ENCODE data around the gene RNF121. TPM values are rescaled to one million over a fixed set of nuclear protein-coding genes. Genes with fewer than 3 reads are reported as not detected.
A peak's percentile ranks its signal among the peaks of the same experiment; 100 is the strongest.

RNF121 gene
- polyA plus RNA-seq, 3 donors = 46.4 to 46.8 (median 46.4) TPM

- no peak for DNase-seq (ENCODE audit: low read depth in 3 of 3, low spot score in 2 of 3)
These were observed 4.5 kb downstream of the RNF121 start for GRCh38 chr11:71933141-71933933.

GRCh38 chr11:71934213-71934612 is 5.4 kb downstream of the RNF121 start:
- DNase-seq (ENCODE audit: low read depth in 3 of 3, low spot score in 2 of 3) = no peak

DNA sequence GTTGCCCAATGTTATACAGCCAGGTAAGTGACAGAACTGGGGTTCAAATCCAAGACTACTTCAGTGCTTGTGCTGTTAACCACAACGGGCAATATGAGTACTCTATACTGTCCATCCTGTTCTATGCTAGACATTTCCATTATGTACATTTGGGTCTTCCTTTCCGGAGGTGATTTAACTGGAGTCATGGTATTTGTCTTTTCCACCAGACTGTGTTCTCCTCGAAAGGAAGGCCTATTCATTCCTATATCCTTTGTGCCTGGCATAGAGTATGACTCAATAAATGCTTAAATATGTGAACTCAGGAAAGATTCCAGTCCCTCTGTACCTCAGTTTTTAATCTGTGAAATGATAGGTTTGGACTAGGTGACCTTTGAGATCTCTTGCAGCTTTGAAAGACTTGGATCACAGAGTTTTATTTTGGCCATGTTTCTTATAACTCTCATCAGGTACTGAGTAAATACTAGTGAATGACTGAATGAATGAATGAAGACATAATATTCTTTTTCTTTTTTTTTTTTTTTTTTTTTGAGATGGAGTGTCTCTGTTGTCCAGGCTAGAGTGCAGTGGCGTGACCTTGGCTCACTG is 6.6 kb downstream of the RNF121 start:
- no peak for DNase-seq (ENCODE audit: low read depth in 3 of 3, low spot score in 2 of 3)

DNA sequence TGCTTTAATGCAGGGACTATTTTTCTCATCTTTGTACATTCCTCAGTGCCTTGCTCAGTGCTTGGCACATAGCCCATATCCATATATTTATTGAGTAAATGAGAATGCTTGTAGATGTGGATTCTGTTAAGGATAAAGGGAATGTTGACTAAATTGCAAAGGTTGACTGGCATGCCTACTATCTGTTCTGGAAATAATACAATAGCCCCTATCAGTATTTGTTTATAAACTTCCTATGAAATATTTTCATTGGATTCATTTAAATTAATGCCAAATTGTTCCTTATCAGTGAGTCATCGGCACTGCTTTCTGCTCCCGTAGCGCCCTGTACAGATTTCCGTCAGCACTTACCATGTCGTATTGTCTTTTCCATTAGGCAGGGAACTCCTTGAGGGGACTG is 8.0 kb downstream of the RNF121 start:
- DNase-seq (ENCODE audit: low read depth in 3 of 3, low spot score in 2 of 3) = no peak

GRCh38 chr11:71937826-71938225 is 9.0 kb downstream of the RNF121 start:
- no peak for DNase-seq (ENCODE audit: low read depth in 3 of 3, low spot score in 2 of 3)

- no peak for DNase-seq (ENCODE audit: low read depth in 3 of 3, low spot score in 2 of 3)
These were observed 11.8 kb downstream of the RNF121 start for GRCh38 chr11:71940561-71941219.

GRCh38 chr11:71946144-71946571 is 17.3 kb downstream of the RNF121 start:
- no peak for DNase-seq (ENCODE audit: low read depth in 3 of 3, low spot score in 2 of 3)

DNA sequence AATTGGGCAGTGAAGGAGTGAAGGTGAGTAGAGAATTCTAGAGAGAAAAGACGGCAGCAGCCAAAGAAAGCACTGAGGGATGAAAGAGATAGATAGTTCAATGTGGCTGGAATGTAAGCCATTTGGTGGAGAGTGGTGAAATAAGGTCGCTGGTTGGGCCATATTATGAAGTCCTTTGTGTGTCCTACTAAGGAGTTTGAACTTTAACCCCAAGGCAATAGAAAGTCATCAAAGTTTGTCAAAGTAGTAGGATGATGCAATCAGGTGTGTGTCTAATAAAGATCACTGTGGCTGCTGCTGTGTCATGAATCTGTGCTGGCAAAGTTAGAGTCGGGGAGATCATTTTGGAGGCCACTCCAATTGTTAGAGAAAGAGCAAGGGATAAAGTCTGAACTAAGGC is 18.7 kb downstream of the RNF121 start:
- DNase-seq (ENCODE audit: low read depth in 3 of 3, low spot score in 2 of 3) = no peak

DNA sequence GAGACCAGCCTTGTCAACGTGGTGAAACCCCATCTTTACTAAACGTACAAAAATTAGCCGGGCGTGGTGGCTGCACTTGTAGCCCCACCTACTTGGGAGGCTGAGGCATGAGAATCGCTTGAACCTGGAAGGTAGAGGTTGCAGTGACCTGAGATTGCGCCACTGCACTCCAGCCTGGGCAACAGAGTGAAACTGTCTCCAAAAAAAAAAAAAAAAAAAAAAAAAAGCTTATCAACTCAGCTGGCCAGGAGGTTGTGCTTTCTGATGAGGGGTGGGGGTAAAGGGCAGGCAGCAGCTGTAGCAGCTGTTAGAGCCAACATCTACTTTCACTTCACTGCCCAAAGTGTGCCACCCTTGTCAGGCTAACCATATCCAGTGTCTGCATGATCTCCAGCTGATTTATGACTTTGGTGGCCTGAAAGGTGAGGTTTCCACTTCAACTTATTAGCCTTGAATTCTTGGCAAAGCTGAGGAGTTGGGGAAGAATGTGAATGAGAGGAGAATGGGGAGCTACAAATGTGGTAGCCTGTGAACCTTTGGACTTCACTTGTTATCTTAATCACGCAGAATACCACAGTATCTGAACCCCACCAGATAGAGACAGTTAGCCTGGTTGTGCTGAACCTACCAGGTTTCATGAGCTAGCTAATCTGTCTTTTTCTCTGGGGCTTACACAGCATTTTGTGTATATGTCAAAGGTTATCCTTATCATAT is 19.6 kb downstream of the RNF121 start:
- peak in 2 of 3 donors; percentile 40 to 54 for DNase-seq (ENCODE audit: low read depth in 3 of 3, low spot score in 2 of 3)

DNA sequence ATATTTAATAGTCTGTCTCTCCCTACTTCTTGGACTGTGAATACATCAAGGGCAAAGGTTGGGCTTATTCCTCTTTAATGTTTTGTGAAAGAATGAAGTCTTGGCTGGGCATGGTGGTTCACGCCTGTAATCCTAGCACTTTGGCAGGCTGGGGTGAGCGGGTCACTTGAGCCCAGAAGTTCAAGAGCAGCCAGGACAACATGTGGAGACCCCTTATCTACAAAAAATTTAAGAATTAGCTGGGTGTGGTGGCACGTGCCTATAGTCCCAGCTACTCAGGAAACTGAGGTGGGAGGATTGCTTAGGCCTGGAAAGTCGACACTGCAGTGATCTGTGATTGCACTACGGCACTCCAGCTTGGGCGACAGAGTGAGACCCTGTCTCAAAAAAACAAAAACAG is 20.2 kb downstream of the RNF121 start:
- no peak for DNase-seq (ENCODE audit: low read depth in 3 of 3, low spot score in 2 of 3)

DNA sequence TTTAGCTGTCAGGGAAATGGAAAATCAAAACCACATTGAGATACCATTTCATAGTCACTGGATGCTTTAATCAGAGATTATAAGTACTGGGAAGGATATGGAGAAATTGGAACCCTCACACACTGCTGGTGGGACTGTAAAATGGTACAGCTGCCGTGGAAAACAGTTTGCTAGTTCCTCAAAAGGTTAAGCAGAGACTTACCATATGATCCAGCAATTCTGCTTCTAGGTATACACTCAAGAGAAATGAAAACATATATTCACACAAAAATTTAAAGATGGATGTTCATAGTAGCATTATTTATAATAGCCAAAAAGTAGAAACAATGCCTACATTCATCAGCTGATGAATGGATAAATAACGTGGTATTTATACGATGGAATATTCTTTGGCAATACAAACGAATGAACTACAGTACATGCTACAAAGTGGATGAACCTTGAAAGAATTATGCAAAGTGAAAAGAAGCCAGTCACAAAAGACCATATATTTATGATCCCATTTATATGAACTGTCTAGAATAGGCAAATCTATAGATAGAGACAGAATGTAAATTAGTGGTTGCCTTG is 23.0 kb downstream of the RNF121 start:
- DNase-seq (ENCODE audit: low read depth in 3 of 3, low spot score in 2 of 3) = no peak

- DNase-seq (ENCODE audit: low read depth in 3 of 3, low spot score in 2 of 3) = no peak
These were observed 27.1 kb downstream of the RNF121 start for GRCh38 chr11:71955898-71956456.

GRCh38 chr11:71962428-71963038 is 33.7 kb downstream of the RNF121 start:
- DNase-seq (ENCODE audit: low read depth in 3 of 3, low spot score in 2 of 3) = no peak

DNA sequence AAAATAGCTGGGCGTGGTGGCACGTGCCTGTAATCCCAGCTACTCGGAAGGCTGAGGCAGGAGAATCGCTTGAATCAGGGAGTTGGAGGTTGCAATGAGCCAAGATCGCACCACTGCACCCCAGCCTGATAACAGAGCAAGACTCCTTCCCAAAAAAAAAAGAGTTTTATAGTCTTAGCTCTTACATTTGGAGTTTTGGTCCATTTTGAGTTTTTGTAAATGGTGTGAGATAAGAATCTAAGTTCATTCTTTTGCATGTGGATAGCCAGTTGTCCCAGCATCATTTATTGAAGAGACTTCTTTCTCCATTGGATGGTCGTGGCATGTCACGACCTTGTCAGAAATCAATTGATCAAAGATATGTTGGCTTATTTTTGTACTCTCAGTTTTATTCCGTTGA is 34.6 kb downstream of the RNF121 start:
- no peak for DNase-seq (ENCODE audit: low read depth in 3 of 3, low spot score in 2 of 3)

DNA sequence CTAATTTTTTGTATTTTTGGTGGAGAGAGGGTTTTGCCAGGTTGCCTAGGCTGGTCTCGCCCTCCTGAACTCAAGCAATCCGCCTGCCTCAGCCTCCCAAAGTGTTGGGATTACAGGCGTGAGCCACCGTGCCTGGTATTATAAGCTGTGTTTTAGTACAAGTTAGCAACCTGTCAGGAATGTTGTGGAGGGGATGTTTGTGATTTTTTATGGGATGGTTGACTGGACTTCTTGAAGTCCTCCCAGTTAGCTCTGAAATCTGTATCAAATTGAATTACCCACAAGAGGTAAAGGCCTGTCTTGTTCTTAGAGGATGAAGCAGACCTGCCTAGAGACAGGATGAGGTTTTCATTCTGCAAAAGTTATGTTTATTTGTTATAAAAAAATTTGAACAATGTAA is 35.8 kb downstream of the RNF121 start:
- no peak for DNase-seq (ENCODE audit: low read depth in 3 of 3, low spot score in 2 of 3)

DNA sequence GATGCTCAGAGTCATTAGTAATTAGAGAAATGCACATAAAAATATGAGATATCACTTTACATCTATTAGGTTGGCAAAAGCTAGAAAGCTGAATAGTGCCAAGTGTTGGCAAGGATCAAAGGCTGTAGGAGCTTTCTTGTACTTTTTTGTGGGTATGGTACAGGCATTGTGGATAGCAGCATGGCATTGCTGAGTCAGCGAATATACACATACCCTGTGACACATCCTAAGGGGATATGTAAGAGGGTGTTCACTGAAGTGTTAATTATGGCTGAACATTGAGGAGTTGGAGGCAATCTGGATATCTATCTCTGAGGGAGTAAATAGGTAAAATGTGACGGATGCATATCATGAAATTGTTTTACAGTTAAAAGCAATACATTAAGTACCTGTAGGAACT is 42.8 kb downstream of the RNF121 start:
- no peak for DNase-seq (ENCODE audit: low read depth in 3 of 3, low spot score in 2 of 3)

- no peak for DNase-seq (ENCODE audit: low read depth in 3 of 3, low spot score in 2 of 3)
These were observed 47.7 kb downstream of the RNF121 start for GRCh38 chr11:71976551-71976950.

- DNase-seq (ENCODE audit: low read depth in 3 of 3, low spot score in 2 of 3) = no peak
These were observed 48.2 kb downstream of the RNF121 start for GRCh38 chr11:71977090-71977489.

DNA sequence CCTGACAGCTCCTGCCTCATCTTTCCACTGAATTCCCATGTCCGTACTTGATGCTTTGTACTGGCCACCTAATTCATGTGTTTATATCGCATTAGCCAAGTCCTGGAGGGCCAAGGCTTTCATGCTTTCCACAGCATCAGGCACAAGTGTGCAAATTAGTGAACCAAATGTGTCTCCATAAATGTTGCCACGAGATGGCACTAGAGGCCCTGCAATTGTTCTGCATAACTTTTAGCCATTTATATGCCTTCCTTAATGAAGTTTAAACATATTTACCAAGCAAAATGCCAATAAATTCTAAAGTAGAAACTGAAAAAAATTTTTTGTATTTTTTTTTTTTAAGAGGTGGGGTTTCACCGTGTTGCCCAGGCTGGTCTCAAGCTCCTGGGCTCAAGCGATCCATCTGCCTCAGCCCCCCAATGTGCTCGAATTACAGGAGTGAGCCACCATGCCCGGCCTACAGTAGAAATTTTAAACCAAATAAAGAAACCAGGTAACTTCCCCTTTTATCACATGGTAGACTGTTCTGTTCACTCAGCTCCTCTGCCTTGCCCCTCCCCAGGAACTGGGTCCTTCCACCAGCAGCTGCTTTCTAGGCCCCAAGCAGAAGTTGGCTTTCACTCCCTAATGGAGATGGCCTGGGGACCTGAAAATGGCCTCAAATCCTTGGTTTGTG is 49.0 kb downstream of the RNF121 start:
- DNase-seq (ENCODE audit: low read depth in 3 of 3, low spot score in 2 of 3) = no peak

DNA sequence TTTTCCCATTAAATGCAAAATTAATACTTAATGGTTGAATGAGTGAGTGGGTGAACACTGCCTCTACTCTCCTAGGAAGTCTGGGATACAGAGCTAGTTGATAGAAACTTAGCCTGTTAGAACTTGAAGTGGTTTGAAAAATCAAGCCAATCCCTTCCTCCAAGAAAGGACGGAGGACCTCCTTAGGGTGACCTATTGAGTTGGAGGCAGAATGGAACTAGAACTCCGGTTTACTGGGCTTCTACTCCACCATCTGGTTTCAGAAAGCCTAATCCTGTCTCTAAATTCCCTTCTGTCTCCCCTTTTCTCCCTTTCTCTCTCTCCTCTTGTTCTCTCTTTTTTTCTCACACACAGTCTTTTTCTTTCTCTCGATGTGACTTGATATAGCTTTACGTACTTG is 50.2 kb downstream of the RNF121 start:
- DNase-seq (ENCODE audit: low read depth in 3 of 3, low spot score in 2 of 3) = no peak
